Measurements from ENCODE around the gene PMIS2. TPM values are rescaled to one million over a fixed set of nuclear protein-coding genes. Genes with fewer than 3 reads are reported as not detected.

Gene PMIS2
- total and polyA plus RNA-seq, 8 donors = not detected

- H3K27ac ChIP-seq = peak within 1 kb of the TSS; percentile 70 to 92 (median 87)
- WGBS, 5 donors = 0 to 2% (median 1%) methylated on average over 39 to 85 of the region's 85 CpGs
- intact Hi-C loops (cut with DNase I; ENCODE audit: low total_unique reads) = loop anchor here (10.0 kb wide), 1 partner anchor 170 kb away; the partner anchor contains the start of gene KMT2B
- H3K9me3 ChIP-seq = no peaks in the 10 kb centered on the region
- peak; percentile 94 to 97 for DNase-seq
- peaks cover 13 to 44% (median 32%) of the 10 kb centered on the region in 4 donors for H3K4me1 ChIP-seq
- peaks cover 0 to 31% (median 15%) of the 10 kb centered on the region in 4 donors for H3K36me3 ChIP-seq
- H3K4me3 ChIP-seq = peak within 1 kb of the TSS; percentile 82 to 89 (median 87)
- H3K27me3 ChIP-seq = no peaks in the 10 kb centered on the region
- peak in 1 of 4 donors; percentile 2 for TF ChIP-seq POLR2A (IDR thresholded peaks at IDR 0.05)
- TF ChIP-seq, protein P1, sequence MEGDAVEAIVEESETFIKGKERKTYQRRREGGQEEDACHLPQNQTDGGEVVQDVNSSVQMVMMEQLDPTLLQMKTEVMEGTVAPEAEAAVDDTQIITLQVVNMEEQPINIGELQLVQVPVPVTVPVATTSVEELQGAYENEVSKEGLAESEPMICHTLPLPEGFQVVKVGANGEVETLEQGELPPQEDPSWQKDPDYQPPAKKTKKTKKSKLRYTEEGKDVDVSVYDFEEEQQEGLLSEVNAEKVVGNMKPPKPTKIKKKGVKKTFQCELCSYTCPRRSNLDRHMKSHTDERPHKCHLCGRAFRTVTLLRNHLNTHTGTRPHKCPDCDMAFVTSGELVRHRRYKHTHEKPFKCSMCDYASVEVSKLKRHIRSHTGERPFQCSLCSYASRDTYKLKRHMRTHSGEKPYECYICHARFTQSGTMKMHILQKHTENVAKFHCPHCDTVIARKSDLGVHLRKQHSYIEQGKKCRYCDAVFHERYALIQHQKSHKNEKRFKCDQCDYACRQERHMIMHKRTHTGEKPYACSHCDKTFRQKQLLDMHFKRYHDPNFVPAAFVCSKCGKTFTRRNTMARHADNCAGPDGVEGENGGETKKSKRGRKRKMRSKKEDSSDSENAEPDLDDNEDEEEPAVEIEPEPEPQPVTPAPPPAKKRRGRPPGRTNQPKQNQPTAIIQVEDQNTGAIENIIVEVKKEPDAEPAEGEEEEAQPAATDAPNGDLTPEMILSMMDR (IDR thresholded peaks at IDR 0.05) = no peak
- TF ChIP-seq POLR2AphosphoS5 (IDR thresholded peaks at IDR 0.05) = peak; percentile 82 to 86 (median 83)
- TF ChIP-seq EP300 (IDR thresholded peaks at IDR 0.05) = no peak
Observed at GRCh38 chr19:35545001-35545854, 40.7 kb upstream of the PMIS2 start, which contains the start of gene TMEM147. Gene TMEM147, plus strand, starts transcription at chr19:35545626. Its CDS starts 114 bp downstream, at chr19:35545740.

GRCh38 chr19:35545855-35546381 lies 40.1 kb upstream of the PMIS2 start:
- TF ChIP-seq, protein P1 (IDR thresholded peaks at IDR 0.05) = no peak
- TF ChIP-seq EP300 (IDR thresholded peaks at IDR 0.05) (no peak), POLR2AphosphoS5 (IDR thresholded peaks at IDR 0.05) (no peak), POLR2A (IDR thresholded peaks at IDR 0.05) (peak in 1 of 4 donors; percentile 0)
- intact Hi-C loops (cut with DNase I; ENCODE audit: low total_unique reads) = loop anchor here (10.0 kb wide), 1 partner anchor 169 kb away; the partner anchor contains the start of gene KMT2B
- Histone ChIP-seq H3K4me1 (peaks cover 13 to 44% (median 32%) of the 10 kb centered on the region in 4 donors), H3K9me3 (no peaks in the 10 kb centered on the region), H3K36me3 (peaks cover 0 to 35% (median 22%) of the 10 kb centered on the region in 4 donors), H3K4me3 (peak overlapping the region; percentile 82 to 89 (median 87)), H3K27me3 (no peaks in the 10 kb centered on the region), H3K27ac (peak overlapping the region; percentile 70 to 92 (median 87))
- WGBS, 5 donors = 2 to 10% (median 2%) methylated on average over 8 to 27 of the region's 27 CpGs
- DNase-seq = peak; percentile 42 to 62

- WGBS, 5 donors = 75 to 84% (median 77%) methylated on average over 5 to 8 of the region's 8 CpGs
Observed at GRCh38 chr19:35546532-35546931, 39.4 kb upstream of the PMIS2 start.

More at GRCh38 chr19:35546532-35546931, 39.4 kb upstream of the PMIS2 start:
- H3K27me3 ChIP-seq = no peaks in the 10 kb centered on the region
- H3K4me1 ChIP-seq = peaks cover 13 to 44% (median 32%) of the 10 kb centered on the region in 4 donors
- DNase-seq = no peak
- peak overlapping the region in 1 of 5 donors; percentile 92 for H3K27ac ChIP-seq
- intact Hi-C loops (cut with DNase I; ENCODE audit: low total_unique reads) = loop anchor here (10.0 kb wide), 1 partner anchor 168 kb away; the partner anchor contains the start of gene KMT2B
- H3K9me3 ChIP-seq = no peaks in the 10 kb centered on the region
- H3K36me3 ChIP-seq = peaks cover 0 to 42% (median 26%) of the 10 kb centered on the region in 4 donors
- TF ChIP-seq POLR2A (IDR thresholded peaks at IDR 0.05) (no peak), EP300 (IDR thresholded peaks at IDR 0.05) (no peak), POLR2AphosphoS5 (IDR thresholded peaks at IDR 0.05) (no peak)
- TF ChIP-seq, protein P1 (IDR thresholded peaks at IDR 0.05) = no peak
- peak overlapping the region; percentile 82 to 89 (median 87) for H3K4me3 ChIP-seq
